Measurements from ENCODE around the gene NKAIN1.
"Not testable (repeated sequence)": the region's sequence is repeated elsewhere in the genome, so short reads cannot be mapped to it uniquely, and the experiment has no call there.

The NKAIN1 gene

GRCh38 chr1:31232689-31233088 is 7.0 kb downstream of the NKAIN1 start:
- DNase-seq: no peak

GRCh38 chr1:31231802-31232201 is 7.9 kb downstream of the NKAIN1 start:
- no peak for DNase-seq

DNA sequence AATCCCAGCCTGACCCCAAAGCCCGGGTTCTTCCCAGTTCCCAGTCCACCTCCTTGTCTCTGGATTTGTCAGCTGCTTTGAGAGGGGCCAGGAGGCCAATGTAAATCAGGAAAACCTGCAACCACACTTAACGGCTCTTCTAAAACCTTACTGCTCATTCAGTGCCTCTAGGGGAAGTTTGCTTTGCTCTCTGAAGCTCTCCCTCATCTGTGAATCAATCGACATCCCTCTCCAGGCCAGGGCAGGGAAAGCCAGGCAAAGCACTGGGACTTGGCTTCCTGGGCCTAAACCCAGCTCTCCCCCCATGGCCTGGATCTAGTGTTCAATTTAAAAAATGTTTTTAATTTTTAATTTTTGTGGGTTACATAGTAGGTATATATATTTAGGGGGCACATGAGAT is 9.3 kb downstream of the NKAIN1 start:
- DNase-seq: no peak

DNA sequence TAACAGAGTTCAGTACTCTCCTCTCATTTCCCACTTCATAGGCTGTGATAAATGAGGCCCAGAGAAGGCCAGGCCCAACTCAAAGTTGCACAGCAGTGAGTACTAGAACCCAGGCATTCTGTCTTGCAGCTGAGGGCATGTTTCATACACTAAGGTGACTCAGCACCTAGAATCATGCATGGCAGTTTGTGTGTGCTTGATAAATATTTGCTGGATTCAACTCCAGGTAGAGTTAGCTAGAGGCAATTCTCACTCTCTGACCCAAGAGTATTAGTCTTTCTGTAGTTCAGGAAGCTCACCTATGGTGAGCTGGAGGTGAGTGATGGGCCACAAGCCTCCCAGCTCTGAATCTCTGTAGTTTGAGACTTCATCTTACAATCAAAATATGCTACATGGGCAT is 10.7 kb downstream of the NKAIN1 start:
- DNase-seq: no peak

DNA sequence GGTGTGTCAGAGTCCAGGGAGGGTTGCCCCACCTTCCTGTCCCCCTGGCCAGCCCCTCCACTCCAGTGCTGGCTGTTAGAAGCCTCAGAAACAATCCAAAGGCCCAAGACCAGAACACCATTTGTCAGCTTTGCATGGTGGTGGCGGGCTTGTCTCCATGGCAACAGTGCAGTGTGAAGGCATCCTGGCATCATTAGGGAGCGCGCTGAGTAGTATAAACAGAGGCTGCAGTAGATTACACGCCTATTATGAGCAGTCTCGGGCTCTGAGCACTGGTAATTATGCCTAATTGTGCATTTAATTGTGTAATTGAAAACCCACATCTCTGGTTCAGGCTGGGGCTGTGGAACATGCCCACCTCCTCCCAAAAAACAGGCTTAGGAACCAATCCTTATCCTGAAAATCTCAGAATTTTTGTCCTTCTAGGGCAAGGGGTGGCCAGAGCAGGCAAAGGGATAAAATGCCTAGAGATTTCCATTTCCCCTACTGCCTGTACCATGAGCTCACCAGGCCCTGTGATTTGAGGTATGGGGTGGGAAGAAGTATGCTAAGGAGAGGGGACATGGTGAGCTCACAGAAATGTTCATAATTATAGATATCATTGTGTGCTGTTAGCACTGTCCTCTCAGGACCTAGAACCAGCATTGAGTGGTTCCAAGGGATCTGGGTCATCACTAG is 11.7 kb downstream of the NKAIN1 start:
- no peak for DNase-seq

DNA sequence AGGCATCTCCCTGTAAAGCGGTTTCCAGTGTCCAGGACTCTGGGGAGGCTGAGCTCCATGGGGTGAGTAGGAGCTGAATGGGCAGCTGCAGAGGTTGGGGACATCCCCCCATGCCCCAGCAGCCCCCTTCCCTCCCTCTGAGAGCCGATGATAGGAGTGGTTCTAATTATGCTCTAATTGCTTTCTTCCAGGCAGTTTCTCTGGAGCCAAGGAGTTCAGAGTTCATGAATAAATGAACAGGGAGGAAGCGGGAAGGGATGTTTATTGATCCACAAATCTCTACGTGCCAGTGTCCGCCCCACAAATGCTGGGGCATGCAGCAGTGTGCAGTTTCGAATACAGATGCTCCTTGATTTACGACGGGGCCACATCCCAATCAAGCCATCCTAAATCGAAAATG is 15.6 kb downstream of the NKAIN1 start:
- DNase-seq: no peak

DNA sequence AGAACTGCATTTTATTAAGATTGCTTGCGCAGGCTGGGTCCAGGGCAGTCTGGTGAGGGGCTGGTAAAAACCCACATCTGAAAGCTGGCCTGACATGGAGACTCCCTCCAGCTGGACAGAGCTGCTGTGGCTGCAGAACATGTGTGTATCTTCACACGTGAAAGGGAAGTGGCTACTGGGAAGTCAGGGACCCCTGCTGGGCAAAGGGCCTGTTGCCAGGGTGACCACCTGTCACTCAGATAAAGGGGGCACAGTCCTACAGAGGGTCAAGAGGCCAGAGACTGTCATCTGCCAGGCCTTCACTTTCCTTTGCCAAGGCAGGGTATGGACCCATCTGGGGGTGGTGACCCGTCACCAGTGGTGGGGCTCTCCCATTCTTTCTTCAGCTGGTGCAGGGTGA is 17.5 kb downstream of the NKAIN1 start:
- no peak for DNase-seq

- DNase-seq: no peak
These were observed 18.6 kb downstream of the NKAIN1 start for GRCh38 chr1:31221072-31221471.

DNA sequence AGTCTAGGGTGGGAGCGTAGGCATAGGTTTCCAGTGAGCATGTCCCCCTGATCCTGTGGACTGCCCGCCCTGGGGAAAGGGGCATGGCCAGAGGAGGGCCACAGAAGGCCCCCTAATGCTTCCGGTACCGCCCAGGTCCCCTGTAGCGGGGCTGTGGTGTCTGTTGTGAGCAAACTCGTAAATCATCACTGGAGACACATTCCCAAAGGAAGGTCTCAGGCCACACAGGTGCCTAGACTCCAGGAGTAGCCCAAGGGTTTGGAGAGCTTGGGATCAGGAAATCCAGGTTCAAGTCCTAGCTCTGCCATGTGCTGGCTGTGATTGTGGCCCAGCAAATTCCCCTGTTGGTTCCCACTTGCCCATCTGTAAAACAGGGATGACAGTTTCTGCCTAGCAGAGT is 20.2 kb downstream of the NKAIN1 start:
- no peak for DNase-seq

- DNase-seq: no peak
These were observed 21.0 kb downstream of the NKAIN1 start for GRCh38 chr1:31218705-31219104.

- DNase-seq: no peak
These were observed 23.7 kb downstream of the NKAIN1 start for GRCh38 chr1:31216016-31216415.

DNA sequence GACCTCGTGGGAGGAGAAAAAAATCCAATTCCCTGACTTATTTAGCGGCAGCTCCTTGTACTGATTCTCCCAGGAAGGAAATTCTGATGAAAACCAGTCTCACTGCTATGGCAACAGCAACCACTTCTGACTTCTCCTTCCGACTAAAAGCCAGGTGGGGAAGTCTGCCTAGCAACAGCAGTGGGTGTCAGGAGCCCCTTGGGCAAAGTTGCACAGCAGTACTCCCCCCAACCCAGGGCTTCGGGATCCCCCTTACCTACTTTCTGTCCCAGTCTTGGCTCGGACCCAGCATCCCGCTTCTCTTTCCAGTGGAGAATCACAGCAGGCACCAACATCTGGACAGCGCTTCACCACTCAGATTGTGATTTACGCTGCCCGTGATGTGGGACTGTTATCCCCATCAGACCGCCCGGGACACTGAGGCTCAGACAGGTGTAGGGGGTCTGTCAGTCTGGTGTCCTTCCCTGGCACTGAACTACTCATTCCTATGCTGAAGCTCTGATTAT is 24.6 kb downstream of the NKAIN1 start:
- no peak for DNase-seq

- DNase-seq: no peak
These were observed 25.2 kb downstream of the NKAIN1 start for GRCh38 chr1:31214316-31215064.

DNA sequence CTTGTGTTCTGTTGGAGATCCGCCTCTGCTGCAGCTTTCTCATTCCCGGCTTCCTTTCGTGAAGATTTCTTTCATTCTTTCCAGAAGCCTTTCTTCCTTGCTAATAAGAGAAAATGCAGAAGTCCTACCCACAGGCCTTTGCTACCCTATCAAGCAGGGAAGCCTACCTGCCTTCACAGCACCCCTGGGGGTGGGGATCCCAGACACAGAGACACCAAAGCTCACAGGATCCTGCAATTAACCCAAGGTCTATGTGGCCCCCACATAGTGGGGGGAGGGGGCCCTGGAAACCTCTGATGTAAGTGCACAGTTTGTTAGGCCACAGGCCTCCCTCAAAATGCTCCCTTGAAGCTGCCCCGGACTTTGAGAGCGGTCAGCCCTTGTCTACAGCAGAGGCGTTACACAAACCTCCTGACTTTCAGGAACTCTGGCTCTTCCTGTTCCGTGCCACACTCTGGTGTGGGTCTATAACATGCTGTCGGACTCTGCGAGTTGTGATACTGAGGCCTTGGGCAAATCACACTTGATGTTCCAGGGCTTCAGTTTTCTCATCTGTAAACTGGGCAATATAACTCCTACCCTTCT is 31.2 kb downstream of the NKAIN1 start:
- DNase-seq: peak; percentile 71 to 78

GRCh38 chr1:31207569-31207968 is 32.1 kb downstream of the NKAIN1 start:
- DNase-seq: no peak

DNA sequence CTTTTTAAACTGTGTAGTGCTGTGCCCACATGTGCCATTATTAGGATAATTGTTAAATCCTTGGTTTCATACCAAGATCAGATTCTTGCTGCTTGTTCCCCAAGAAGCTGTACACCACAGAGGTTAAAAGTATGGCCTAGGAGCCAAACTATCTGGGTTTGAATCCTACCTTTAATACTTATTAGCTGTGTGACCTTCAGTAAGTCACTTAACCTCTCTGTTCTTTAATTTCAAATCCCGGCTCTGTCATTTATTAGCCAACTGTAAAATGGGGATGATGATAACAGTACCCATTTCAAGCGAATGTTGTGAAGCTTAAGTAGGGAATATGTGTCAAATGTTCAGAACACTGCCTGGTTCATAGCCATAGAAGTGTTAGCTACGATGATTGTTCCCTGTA is 32.6 kb downstream of the NKAIN1 start:
- no peak for DNase-seq

DNA sequence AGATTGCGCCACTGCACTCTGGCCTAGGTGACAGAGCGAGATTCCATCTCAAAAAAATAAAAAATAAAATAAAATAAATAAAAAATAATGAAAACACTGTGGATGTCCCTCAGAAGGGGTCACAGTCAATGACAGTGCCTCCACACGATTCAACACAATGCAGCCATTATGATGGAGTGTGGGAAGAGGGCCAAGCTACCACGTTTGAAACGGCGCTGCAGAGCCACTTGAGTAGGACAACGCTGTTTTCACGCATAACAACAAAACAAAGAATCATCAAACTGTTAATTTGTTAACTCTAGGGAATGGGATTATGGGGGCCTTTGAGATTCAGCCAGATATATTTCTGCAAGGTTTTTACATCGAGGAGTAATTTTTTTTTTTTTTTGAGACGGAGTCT is 36.5 kb downstream of the NKAIN1 start:
- no peak for DNase-seq

GRCh38 chr1:31201931-31202360 is 37.7 kb downstream of the NKAIN1 start:
- DNase-seq: no peak

- no peak for DNase-seq
These were observed 39.7 kb downstream of the NKAIN1 start for GRCh38 chr1:31199949-31200348.

DNA sequence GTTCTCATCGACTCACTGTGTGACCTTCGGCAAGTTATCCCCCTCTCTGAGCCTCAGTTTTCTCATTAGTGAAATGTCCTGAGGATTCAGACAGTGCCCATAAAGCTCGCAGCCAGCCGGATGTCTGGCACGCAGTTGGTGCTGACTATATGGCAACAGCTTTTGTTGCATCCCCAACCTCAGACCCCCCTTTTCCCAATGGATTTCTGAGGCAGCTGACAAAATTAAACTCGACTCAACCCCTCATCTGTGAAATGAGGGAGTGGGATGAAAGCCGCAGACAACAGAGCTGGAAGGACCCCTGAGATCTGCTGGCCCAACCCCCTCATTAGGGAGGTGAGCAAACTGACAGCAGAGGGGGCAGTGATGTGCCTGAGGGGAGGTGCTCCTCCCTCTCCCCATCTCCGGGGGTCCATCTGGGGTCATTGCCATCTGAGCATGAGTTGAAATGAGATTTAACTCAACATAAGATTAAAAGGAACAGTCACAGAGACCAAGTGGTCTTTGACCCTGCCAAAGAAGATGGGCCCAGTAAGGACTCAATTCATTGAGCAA is 40.4 kb downstream of the NKAIN1 start:
- DNase-seq: no peak

DNA sequence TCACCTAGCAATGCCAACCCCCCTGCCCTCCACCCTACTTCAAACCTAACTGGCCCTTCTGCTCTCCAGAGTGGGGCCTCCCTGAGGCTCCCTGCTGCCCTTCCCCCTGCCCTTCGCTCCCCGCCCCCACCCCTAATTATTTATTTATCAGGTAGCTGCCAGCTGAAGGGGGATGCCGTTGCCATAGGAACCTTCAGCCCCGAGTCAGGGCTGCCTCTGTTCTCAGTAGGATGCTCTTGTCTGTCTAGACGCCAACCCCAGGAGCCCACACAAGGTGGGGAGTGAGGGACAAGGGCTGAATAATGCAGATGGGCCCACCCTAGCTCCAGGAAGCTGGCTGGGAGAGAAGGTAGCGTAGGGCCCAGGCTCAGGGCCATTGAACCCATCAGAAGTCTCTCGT is 41.1 kb downstream of the NKAIN1 start:
- no peak for DNase-seq

DNA sequence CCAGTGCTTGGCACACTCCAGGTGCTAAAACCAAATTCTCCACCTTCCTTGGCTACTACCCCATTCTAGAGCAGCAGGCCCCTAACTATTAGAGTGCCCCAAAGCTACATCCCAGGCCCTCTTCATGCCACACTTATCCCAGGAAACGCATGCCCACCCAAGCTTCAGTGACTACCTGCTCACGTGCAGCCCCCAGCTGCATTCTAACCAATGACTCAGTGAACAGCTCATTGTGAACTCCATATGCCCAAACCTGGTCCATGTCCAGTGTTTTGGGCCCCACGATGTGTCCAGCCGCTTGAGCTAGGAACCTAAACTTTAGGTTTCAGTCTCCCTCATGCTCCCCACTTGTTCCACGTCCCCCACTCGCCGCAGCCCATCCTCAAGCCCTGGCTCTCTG is 41.5 kb downstream of the NKAIN1 start:
- no peak for DNase-seq

- DNase-seq: no peak
These were observed 43.0 kb downstream of the NKAIN1 start for GRCh38 chr1:31196685-31197084.

DNA sequence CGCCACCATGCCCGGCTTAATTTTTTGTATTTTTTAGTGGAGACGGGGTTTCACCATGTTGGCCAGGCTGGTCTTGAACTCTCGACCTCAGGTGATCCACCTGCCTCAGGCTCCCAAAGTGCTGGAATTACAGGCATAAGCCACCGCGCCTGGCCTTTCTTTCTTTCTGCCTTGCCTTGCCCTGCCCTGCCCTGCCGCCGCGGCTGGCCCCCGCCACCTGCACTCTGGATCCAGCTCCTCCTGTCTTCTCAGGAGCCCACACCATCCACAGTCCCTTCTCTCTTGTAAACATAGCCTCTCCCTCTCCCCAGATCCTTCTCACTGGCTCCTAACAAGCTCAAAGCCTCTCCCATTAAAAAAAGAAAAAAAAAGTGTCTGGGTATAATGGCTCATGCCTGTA is 44.4 kb downstream of the NKAIN1 start:
- not testable (repeated sequence) for DNase-seq

All from inflammatory macrophage (primary cell).